IPS DF 4.7 (cell line): Measurements from ENCODE around the gene RB1.
"Not testable (repeated sequence)": the region's sequence is repeated elsewhere in the genome, so short reads cannot be mapped to it uniquely, and the experiment has no call there.

ENCODE experiments used
- DNase-seq: peaks from one replicate; pipeline ENCODE4 v3.0.0-alpha.2; 2013; ENCODE audit warnings: low spot score; ENCODE audit errors: extremely low read depth

Gene RB1

DNA sequence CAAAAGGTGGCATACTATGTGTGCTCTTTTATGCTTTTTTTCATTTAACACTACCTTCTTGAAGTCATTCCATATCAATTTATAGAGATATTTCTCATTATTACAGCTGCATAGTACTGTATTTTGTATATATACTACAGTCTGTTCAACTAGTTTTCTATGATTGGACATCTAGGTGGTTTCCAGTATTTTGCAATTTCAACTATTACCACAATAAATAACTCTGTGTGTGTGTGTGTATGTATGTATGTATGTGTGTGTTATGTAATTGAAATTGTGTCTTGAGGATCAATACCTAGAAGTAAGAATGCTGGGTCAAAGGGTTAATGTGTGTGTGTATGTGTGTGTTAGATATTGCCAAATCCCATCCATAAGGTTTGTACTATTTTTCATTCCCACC lies 102.3 kb downstream of the RB1 start:
- no peak for DNase-seq

DNA sequence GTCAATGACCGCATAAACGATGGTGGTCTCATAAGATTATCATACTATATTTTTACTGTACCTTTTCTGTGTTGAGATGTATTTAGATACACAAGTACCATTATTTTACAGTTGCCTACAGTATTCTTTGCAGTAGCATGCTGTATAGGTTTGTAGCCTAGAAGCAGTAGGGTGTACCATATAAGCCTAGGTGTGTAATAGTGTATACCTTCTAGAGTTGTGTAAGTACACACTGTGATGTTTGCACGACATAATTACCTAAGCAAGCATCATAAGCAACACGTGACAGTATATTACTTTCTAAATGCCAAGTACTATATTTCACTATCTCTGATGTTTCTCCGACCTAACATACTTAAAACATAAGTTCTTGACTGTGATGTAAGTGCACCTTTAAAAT lies 106.6 kb downstream of the RB1 start:
- no peak for DNase-seq

- no peak for DNase-seq
These were observed 107.7 kb downstream of the RB1 start for GRCh38 chr13:48411147-48411794.

DNA sequence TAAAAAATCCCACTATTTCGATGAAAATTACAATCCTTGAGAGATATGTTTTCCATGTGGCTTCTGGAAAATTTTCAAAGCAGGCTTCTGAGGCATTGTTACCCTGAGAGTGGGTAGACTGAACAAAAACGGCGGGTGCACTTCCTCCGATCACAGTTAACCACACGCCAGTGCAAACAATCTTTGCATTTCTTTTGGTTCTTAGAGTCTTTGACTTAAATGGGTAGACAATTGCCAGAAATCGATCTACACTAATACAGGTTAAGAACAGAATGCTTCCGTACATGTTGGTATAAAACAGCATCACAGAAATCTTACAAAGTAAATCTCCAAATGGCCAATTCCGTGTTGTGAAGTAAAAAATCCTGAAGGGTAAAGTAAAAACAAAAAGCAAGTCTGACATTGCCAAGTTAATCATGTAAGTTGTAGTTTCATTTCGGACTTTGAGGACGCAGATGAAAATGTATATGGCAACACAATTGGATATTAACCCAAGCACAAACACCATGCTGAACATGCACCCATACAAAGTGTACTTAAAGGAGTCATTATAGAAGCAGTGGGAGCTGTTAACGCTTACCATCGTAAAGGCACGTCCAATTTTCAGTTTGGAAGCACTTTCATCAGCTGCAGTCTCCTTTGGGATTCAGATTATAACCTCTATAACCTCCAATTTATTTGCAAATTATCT lies 108.4 kb downstream of the RB1 start:
- DNase-seq, result no peak

- no peak for DNase-seq
These were observed 109.4 kb downstream of the RB1 start, which contains the start of gene LPAR6 for GRCh38 chr13:48412881-48413351. Gene LPAR6, minus strand, starts transcription at chr13:48413113. Its CDS starts 690 bp downstream, at chr13:48412423.

DNA sequence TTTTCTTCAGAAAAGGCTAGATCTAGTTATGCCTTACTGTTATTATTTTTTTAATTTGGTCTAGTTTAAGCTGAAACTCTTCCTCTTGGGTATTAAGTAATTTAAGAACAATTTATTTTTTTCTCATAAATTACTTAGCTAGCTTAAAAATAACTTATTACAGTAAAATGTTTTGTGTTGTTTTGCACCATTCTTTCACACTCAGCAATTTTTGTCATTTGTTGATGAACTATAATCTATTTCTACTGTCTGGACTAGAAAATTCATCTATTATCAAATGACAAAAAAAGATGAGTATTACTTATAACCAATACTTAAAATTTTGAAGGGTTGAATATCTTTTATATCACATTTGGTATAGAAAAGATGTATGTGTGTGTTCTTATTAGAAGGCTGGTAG lies 111.0 kb downstream of the RB1 start:
- DNase-seq, result no peak

DNA sequence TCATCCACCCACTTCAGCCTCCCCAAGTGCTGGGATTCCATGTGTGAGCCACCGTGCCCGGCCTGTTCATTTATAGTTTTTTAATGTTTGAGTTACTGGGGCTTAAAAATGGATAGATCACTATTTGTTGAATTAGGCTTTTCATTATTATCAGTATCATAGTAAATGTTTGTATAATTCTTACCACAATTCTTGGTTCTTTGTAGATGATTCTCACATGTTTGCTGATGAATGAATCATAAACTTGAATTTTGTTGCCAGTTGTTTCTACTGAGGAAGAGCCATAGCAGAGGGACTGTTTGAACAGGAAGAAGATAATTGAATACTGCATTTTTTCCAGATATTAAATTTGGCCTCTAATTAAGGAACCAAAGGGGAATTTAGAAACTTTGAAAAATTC lies 112.0 kb downstream of the RB1 start:
- DNase-seq, result no peak

DNA sequence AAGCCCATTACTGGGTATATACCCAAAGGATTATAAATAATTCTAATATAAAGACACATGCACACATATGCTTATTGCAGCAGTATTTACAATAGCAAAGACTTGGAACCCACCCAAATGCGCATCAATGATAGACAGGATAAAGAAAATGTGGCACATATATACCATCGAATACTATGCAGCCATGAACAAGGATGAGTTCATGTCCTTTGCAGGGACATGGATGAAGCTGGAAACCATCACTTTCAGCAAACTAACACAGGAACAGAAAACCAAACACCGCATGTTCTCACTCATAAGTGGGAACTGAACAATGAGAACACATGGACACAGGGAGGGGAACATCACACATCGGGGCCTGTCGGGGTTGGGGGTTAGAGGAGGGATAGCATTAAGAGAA lies 118.5 kb downstream of the RB1 start:
- not testable (repeated sequence) for DNase-seq

GRCh38 chr13:48424212-48424611 lies 120.7 kb downstream of the RB1 start:
- no peak for DNase-seq

- no peak for DNase-seq
These were observed 122.5 kb downstream of the RB1 start for GRCh38 chr13:48426052-48426451.

DNA sequence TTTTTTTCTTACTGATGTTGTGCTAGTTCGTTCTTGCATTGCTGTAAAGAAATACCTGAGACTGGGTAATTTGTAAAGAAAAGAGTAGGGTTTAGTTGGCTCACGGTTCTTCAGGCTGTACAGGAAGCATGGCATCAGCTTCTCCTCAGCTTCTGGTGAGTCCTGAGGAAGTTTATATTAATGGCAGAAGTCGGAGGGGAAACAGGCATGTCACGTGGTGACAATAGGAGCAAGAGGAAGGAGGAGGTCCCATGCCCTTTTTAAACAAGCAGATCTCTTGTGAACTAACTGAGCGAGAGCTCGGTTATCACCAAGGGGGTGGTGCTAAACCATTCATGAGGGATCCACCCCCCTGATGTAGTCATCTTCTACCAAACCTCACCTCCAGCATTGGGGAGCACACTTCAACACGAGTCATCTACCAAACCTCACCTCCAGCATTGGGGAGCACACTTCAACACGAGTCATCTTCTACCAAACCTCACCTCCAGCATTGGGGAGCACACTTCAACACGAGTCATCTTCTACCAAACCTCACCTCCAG lies 123.3 kb downstream of the RB1 start:
- DNase-seq, result not testable (repeated sequence)

- DNase-seq, result no peak
These were observed 125.5 kb downstream of the RB1 start for GRCh38 chr13:48429036-48429435.

GRCh38 chr13:48429886-48430285 lies 126.3 kb downstream of the RB1 start:
- DNase-seq, result no peak

DNA sequence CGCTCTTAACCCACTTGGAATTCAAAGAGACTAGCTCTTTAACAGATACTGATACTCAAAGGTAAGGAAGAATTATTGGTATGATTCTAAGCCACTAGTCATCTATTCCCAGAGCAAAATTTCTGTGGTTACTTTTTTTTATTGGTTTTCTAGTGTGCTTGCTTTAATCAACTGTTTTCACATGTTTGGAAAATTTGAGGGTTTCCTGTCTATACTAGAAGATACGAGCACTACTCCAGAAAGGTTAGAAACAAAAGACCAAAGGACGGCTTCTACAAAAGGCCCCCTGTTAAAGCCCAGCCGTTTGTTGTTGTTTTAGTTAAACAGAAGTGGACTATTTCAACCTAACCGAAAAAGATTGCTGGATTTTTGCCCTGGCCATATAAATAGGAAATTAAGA lies 127.9 kb downstream of the RB1 start:
- no peak for DNase-seq

- DNase-seq, result no peak
These were observed 128.6 kb downstream of the RB1 start for GRCh38 chr13:48431987-48432615.

GRCh38 chr13:48434200-48434599 lies 130.6 kb downstream of the RB1 start:
- no peak for DNase-seq

DNA sequence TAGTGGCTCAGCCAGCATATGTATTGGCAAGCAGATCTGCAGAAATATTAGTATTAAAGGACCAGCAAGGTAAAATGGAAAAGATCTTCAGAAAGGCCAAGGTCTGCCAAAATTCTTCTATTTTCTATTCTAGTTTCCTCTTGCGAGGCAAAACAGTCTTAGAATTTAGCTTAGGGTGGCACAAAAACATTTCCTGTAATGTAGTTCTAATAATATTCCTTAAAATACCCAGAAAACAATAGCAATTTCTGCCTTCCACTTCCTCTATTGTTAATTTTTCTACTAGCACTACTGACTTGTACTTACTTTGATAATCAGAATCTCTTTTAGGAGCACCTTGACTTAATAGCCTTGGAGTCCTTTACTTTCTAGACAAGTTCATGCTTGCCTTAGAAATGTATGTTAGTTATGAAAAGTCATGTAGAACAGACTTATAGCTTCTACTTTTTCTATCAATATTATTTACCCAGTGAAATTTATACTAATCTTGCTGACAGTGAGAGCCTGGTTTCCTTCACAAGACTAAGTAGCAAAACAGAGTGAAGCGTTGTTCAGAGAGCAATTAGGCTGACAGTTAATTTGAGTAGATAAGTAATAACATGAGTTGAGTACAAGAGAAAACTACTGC lies 133.2 kb downstream of the RB1 start:
- DNase-seq, result no peak

- no peak for DNase-seq
These were observed 133.8 kb downstream of the RB1 start for GRCh38 chr13:48437371-48437770.

GRCh38 chr13:48443442-48444208 lies 140.1 kb downstream of the RB1 start:
- no peak for DNase-seq

GRCh38 chr13:48446464-48446863 lies 142.9 kb downstream of the RB1 start:
- no peak for DNase-seq
